ENCODE data around the gene MANF.

DNA sequence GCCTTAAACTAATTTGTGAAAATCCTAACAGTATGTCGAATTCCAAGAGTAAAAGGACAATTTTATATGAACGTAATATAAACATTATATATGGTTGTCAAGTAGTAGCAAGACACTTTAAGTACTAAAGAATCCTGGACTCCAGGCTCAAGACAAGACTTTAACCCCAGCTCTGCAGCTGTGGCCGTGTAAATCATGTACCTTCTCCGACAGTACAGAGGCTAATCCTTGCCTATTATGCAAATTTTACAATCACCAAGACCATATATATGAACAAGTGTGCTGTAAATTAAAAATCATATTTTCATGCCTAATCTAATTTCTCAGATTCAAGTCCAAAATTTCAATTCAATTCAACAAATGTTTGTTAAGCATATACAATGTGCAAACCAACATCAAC is 41.8 kb downstream of the MANF start:
- TF ChIP-seq, protein P1, sequence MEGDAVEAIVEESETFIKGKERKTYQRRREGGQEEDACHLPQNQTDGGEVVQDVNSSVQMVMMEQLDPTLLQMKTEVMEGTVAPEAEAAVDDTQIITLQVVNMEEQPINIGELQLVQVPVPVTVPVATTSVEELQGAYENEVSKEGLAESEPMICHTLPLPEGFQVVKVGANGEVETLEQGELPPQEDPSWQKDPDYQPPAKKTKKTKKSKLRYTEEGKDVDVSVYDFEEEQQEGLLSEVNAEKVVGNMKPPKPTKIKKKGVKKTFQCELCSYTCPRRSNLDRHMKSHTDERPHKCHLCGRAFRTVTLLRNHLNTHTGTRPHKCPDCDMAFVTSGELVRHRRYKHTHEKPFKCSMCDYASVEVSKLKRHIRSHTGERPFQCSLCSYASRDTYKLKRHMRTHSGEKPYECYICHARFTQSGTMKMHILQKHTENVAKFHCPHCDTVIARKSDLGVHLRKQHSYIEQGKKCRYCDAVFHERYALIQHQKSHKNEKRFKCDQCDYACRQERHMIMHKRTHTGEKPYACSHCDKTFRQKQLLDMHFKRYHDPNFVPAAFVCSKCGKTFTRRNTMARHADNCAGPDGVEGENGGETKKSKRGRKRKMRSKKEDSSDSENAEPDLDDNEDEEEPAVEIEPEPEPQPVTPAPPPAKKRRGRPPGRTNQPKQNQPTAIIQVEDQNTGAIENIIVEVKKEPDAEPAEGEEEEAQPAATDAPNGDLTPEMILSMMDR (IDR thresholded peaks at IDR 0.05; ENCODE audit: insufficient read depth, low read depth, low read length): no peak
- TF ChIP-seq EZH2 (IDR thresholded peaks at IDR 0.05; ENCODE audit: insufficient read depth, low read length): no peak

All from astrocyte (in vitro differentiated cells and primary cell).